Effector CD8-positive, alpha-beta T cell (primary cell): ENCODE measurements around the gene SLAMF1.
"Not testable (repeated sequence)": the region's sequence is repeated elsewhere in the genome, so short reads cannot be mapped to it uniquely, and the experiment has no call there.

Source experiments
- DNase-seq: peaks from one replicate; lab custom pipeline; 2025; lab: John Stamatoyannopoulos, UW
- total RNA-seq, 4 experiments: gene quantifications; one replicate each; lab custom pipeline; 2026; lab: John Stamatoyannopoulos, UW

Gene SLAMF1
- 23.6 to 125 (median 75.1) reads per million in 4 experiments for total RNA-seq

- no peak for DNase-seq
Observed at GRCh38 chr1:160646711-160647328, at the start of gene SLAMF1. TSS of gene SLAMF1 (minus strand) at chr1:160647044. CDS start at chr1:160646945, 99 bp downstream.

DNA sequence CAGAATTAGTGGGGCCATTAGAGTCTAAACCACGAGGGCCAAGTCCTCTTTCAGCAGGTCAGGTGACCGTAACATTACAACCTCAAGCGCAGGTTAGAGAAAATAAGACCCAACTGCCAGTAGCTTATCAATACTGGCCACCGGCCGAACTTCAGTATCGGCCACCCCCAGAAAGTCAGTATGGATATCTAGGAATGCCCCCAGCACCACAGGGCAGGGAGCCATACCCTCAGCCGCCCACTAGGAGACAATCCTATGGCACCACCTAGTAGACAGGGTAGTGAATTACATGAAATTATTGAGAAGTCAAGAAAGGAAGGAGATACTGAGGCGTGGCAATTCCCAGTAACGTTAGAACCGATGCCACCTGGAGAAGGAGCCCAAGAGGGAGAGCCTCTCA is 45.5 kb upstream of the SLAMF1 start:
- not testable (repeated sequence) for DNase-seq

DNA sequence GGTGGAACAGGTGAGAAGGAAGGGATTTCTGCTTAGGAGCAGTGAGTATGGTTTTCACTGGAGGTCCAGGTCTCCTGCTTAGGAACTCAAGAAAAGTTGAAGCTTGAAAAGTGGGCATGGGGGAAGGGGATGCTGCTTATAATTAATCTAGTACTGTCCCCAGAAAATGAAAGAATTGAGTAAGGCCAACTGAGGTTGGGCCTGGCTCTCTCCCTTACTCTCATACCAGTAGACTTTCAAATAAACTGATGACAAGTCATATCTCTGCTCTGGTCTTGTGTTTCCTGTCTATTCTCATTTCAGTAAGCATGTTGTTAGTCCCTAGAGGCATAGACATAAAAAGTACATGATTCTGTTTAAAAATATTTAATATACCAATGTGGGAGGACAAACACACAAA is 38.4 kb upstream of the SLAMF1 start:
- DNase-seq = no peak

DNA sequence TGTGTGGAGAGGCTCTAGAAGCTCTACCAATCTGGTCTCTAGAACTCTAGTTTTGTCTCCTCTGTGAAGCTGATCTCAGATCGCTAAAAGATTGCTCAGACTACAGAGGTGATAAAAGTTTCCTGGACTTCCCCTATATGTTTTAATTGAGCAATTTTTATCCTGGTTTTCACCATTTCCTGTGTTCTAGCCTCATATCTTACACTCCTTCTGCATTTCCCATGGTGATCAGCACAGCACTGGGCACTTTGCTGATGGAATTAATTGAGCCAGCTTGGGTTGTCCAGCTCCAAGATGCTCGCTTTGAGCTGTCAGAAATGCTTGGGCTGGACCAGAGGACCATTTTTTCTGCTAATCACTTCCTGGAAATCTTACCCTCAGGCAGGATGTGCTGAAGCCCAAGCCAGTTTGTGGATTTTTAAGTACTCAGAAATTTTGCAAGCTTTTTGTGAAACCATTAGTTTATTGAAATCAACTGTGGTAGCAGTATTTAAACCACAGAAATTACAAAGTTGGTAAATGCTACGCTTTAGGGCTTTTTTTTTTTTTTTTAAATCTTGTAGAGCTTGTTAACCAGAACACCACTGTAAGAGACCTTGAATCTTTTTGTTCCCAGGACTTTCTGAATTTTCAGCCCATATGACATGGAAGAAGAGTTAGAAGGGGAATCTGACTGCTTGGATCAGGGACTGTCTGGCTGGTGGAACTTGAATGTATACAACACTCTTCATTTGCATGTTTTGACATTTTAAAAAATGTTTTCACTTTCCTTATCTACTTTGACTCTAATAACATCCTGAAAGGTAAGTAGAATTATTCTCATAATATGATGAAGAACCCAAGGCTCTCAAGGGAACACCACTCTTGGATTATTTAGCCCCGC is 36.4 kb upstream of the SLAMF1 start:
- no peak for DNase-seq

GRCh38 chr1:160681891-160682140 is 35.0 kb upstream of the SLAMF1 start:
- no peak for DNase-seq

DNA sequence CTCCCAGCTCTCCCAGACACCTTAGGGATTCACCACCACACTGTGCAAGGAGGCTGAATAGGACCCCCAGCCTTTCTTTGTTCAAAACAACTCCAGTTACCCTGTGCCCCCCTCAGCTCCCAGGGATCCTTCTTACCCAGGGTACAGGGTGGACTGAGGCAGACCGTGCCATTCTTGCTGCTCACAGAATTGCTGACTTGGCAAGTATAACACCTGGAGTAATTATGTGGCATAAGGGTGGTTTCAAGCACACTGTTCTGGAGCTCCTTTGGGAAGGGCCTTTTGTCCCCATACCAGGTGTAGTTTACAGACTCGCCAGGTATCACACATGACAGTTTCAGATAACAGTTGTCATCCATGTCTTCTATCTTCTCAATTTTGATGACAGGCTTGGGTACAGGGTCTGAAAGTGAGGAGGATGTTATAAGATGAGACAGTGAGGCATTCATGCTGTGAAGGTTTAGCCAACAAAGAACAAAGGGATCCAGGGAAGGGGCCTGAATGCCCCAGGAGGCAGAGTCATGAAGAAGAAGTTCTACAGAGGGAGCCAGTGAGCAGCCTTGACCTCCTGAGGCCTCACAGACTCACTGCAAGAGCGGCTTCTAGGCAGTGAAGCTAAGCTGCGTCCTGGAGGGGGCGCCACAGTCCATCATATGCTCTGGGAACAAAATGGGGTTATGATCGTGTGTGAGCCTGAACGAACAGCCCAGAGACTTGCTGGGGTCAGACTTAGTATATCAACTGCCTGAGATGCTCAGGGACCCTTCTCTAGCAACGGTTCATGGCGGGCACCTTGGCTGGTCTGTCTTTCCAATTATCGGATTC is 34.4 kb upstream of the SLAMF1 start:
- DNase-seq = peak; percentile 81

DNA sequence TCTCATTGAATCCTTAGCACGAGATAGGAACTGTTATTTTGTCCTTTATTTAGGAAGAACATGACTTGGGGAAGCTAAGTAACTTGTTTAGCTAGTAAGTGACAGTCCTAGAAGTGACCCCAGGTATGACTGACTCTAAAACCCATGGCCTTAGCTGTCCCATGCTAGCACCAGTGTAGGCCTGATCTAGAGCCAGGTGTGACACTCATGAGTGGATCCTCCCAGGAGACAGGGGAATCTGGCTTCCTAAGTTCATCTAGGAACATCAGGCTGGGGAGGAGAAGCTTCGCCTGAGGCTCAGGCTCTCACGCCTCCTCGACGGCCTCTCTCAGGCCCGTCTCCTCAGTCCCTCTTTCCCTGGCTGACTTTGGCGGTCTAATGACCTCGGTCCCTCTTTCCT is 33.6 kb upstream of the SLAMF1 start:
- no peak for DNase-seq

DNA sequence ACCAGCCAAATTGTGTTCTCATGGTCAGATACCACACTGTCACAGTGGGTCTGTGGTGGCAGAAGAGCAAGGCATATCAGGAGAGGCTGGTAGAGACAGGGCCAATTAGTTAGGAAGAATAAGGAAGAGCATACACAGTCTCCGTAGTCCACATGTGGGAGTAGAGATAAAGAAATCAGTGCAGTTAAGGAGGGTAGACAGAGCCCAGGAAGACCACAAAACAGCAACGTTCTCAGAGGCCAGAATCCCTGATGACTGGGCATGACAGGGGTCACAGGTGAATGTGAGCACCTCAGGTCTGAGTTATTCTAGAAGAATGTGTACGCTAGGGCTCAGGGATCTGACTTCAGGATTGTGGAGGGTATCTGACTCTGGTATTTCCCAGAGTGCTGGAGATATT is 33.0 kb upstream of the SLAMF1 start:
- DNase-seq = no peak

- no peak for DNase-seq
Observed at GRCh38 chr1:160676869-160677597, 30.2 kb upstream of the SLAMF1 start.

DNA sequence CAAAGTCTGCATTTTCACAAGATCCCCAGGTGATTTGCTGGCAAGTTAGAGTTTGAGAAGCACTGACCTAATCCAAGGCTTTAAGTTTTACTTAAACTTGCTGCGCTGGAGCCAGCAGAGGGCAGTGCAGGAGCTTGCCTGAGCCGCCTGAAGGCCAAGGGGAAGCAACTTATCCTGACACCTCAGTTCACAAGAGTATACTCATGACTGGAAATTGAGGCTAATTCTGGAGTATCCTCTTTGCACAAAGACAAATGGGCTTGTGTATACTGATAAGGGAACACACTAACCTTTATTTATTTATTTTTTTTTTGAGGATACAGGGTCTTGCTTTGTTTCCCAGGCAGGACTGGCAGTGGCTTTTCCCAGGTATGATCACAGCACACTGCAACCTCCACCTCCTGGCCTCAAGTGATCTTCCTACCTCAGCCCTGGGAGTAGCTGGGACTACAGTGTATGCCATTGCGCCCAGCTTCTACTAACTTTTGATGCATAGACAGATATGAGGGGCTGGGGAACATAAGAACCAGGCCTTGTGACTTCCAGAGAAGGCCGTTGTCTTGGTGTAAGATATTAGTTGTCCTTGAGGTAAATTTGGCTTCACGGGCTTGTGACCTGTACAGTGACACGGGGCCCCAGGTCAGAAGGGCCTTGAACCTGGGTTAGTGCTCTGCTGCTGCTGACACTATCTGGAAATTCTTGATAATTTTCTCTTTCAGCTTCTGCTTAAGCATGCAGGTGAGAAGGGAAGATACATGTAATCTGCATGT is 29.0 kb upstream of the SLAMF1 start:
- peak; percentile 35 for DNase-seq

GRCh38 chr1:160674415-160674814 is 27.6 kb upstream of the SLAMF1 start:
- DNase-seq = no peak

DNA sequence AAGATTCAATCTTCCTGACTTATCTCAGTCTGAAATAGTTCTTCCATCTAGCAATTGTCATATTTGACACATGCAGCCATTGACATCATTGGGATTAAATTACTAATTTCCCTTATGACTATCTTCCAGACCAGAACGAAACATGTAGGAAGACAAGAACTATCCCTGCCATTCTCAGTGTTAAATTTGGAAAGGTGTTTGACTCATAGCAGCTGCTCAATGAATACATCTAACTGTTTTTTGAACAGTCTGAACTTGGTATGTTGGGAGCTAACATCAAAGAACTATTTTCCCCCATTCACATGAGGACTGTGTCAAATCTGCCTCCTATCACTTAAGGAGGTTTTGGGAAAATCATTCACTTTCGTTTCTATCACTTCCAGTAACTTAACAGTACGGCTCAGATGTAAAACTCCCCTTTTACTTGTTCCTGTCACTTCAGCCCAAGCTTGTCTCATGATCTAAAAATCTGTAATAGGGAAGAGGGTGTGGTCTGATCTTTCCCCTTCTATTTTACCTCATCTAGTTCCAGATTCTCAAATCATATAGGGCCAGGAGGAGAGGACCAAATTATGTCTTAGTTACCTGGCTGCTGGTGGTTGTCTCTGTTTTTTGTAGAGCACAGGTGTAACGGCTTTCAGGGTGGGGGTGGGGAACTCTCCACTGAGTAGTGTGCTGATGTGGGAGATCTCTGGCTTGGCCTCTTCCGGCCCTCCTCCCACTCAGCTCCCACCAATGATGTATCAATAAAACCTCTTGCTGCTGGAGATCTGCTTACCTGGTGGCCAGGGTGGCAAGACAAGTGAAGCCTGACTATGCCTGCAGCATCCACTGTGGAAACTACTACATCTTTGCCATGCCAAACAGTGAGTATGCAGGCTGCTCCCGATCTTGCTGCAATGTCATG is 26.2 kb upstream of the SLAMF1 start:
- no peak for DNase-seq

GRCh38 chr1:160671603-160672517 is 25.0 kb upstream of the SLAMF1 start:
- no peak for DNase-seq

GRCh38 chr1:160670701-160671100 is 23.9 kb upstream of the SLAMF1 start:
- no peak for DNase-seq

DNA sequence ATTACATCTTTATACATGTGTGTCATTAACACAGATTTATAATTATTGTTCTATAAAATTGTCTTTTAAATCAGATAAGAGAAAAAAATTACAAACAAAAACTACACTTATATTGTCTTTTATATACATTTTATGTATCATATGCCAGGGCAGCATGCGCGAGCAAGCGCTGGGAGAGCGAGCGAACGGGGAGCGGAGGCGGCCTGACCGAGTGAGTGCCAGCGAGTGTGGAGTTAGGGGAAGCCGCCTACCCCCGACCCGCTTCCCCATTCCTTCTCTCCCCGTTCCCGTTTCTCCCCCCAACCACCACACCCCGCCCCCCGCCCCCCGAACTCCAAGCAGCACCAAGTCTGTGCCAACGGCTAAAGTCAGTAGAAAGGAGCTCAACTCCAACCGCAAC is 23.0 kb upstream of the SLAMF1 start:
- DNase-seq = no peak

GRCh38 chr1:160669276-160669675 is 22.4 kb upstream of the SLAMF1 start:
- DNase-seq = no peak

DNA sequence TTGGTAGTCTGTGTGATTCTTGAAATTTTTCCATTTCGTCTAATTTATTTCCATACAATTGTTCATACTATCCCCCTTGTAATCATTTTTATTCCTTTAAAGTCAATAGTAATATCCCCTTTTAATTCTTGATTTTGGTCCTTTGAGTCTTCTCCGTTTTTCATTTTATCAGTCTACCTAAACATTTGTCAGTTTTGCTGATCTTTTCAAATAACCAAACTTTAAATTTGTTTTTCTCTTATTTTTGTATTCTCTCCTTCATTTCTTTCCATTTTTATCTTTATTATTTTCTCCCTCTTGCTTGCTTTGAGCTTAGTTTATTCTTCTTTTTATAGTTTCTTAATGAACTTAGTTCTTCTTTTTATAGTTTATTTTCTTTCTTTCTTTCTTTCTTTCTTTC is 21.1 kb upstream of the SLAMF1 start:
- DNase-seq = no peak

GRCh38 chr1:160666079-160666442 is 19.2 kb upstream of the SLAMF1 start:
- DNase-seq = no peak
